ENCODE measurements around the gene B4GALT6.

Gene B4GALT6

DNA sequence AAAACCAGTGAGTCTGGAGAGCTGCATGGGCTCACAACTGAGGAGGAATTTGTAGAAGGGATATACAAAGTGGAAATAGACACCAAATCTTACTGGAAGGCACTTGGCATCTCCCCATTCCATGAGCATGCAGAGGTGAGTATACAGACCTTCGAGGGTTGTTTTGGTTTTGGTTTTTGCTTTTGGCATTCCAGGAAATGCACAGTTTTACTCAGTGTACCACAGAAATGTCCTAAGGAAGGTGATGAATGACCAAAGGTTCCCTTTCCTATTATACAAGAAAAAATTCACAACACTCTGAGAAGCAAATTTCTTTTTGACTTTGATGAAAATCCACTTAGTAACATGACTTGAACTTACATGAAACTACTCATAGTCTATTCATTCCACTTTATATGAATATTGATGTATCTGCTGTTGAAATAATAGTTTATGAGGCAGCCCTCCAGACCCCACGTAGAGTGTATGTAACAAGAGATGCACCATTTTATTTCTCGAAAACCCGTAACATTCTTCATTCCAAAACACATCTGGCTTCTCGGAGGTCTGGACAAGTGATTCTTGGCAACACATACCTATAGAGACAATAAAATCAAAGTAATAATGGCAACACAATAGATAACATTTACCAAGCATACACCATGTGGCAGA, 89.1 kb downstream of the B4GALT6 start:
- DNase-seq (ENCODE audit: low read depth in 2 of 2): no peak

DNA sequence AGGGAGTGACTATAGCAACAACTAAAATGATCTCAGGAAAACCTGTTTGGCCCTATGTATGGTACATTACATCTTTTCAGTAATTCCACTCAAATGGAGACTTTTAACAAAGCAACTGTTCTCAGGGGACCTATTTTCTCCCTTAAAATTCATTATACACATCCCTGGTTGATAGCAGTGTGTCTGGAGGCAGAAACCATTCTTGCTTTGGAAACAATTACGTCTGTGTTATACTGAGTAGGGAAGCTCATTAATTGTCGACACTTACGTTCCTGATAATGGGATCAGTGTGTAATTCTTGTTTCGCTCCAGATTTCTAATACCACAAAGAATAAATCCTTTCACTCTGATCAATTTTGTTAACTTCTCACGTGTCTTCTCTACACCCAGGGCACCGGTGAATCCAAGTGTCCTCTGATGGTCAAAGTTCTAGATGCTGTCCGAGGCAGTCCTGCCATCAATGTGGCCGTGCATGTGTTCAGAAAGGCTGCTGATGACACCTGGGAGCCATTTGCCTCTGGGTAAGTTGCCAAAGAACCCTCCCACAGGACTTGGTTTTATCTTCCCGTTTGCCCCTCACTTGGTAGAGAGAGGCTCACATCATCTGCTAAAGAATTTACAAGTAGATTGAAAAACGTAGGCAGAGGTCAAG, 91.7 kb downstream of the B4GALT6 start:
- DNase-seq (ENCODE audit: low read depth in 2 of 2): no peak

DNA sequence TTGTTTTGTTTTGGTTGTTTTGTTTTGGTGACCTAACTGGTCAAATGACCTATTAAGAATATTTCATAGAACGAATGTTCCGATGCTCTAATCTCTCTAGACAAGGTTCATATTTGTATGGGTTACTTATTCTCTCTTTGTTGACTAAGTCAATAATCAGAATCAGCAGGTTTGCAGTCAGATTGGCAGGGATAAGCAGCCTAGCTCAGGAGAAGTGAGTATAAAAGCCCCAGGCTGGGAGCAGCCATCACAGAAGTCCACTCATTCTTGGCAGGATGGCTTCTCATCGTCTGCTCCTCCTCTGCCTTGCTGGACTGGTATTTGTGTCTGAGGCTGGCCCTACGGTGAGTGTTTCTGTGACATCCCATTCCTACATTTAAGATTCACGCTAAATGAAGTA, 92.8 kb downstream of the B4GALT6 start, which contains the start of gene TTR:
TSS of gene TTR (plus strand) at position 250 of the 400 bp plus-strand sequence. CDS start at position 276, 26 bp downstream.
- DNase-seq (ENCODE audit: low read depth in 2 of 2): no peak

DNA sequence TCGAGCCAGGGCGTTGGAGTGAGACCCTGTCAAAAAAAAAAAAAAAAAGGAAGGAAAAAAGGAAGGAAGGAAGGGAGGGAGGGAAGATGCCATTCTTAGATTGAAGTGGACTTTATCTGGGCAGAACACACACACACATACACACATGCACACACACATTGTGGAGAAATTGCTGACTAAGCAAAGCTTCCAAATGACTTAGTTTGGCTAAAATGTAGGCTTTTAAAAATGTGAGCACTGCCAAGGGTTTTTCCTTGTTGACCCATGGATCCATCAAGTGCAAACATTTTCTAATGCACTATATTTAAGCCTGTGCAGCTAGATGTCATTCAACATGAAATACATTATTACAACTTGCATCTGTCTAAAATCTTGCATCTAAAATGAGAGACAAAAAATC, 93.3 kb downstream of the B4GALT6 start:
- no peak for DNase-seq (ENCODE audit: low read depth in 2 of 2)

GRCh38 chr18:31590570-31590969, 93.8 kb downstream of the B4GALT6 start:
- no peak for DNase-seq (ENCODE audit: low read depth in 2 of 2)

- DNase-seq (ENCODE audit: low read depth in 2 of 2): no peak
Observed at GRCh38 chr18:31587529-31587928, 96.9 kb downstream of the B4GALT6 start.

DNA sequence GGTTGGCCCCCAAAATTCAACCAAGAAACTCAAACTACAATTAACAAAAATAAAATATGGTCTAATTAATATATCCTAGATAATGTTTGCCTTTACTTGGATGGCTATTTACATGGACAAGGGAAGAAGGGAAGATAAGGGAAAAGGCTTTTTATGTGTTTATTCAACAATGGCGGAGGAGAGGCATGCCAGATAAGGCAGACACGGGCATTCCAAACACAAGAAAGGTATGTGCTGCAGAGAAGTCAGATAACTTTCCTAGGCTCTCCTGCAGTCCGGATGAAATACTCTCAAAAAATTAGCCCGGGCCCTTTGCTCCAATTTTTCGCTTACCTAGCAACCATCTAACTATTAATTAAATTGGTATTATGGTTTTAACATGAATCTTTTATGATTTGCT, 97.8 kb downstream of the B4GALT6 start:
- DNase-seq (ENCODE audit: low read depth in 2 of 2): no peak

- DNase-seq (ENCODE audit: low read depth in 2 of 2): no peak
Observed at GRCh38 chr18:31585991-31586390, 98.4 kb downstream of the B4GALT6 start.

- DNase-seq (ENCODE audit: low read depth in 2 of 2): no peak
Observed at GRCh38 chr18:31583185-31583854, 101.1 kb downstream of the B4GALT6 start.

- DNase-seq (ENCODE audit: low read depth in 2 of 2): no peak
Observed at GRCh38 chr18:31581498-31582197, 102.7 kb downstream of the B4GALT6 start.

DNA sequence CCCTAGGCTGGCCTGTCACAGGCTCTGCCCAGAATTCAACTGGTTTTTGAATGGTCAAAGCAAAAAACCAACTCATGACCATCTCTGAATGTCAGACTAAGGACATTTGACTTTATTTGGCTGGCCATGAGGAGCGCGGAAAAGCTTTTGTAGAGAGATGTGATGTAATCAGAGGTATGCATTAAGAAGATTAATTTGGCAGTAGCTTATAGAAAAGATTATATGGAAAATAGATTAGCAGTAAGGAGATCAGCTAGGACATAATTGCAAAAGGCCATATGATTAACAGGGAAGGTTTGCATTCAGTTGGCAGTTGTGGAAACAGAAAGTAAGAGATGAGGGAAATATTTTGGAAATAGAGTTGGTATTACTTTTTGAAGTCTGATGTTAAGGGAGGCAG, 105.0 kb downstream of the B4GALT6 start:
- DNase-seq (ENCODE audit: low read depth in 2 of 2): no peak

DNA sequence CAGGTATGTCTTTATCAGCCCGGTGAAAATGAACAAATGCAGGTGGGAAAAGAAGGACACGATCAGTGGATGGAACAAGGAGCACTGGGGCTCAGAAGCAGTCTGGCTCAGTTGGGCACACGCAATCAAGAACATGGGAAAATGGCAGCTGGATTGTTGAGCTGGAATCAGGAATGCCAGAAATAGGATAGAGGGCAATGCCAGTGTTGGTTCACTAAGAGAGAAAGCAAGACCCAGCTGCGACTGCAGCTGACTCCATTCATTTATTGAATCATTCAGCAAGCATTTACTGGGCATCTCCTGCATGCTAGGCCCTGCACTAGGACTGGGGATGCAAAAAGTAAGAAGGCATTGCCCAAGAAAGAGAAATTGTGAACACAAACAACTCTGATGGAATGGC, 106.3 kb downstream of the B4GALT6 start:
- DNase-seq (ENCODE audit: low read depth in 2 of 2): no peak

- DNase-seq (ENCODE audit: low read depth in 2 of 2): no peak
Observed at GRCh38 chr18:31577195-31577594, 107.2 kb downstream of the B4GALT6 start.

GRCh38 chr18:31576670-31577069, 107.7 kb downstream of the B4GALT6 start:
- no peak for DNase-seq (ENCODE audit: low read depth in 2 of 2)

GRCh38 chr18:31575515-31576257, 108.7 kb downstream of the B4GALT6 start:
- no peak for DNase-seq (ENCODE audit: low read depth in 2 of 2)

GRCh38 chr18:31574359-31574758, 110.0 kb downstream of the B4GALT6 start:
- no peak for DNase-seq (ENCODE audit: low read depth in 2 of 2)
